HUES6 (cell line): ENCODE measurements around the gene LRRC23.

ENCODE experiments used
- H3K27ac ChIP-seq: 2 replicates; pipeline ENCODE4 v1.7.0; 2013; ENCODE audit warnings: low read depth, mild to moderate bottlenecking, low read length, inconsistent platforms
- H3K27me3 ChIP-seq: 2 replicates; pipeline ENCODE4 v1.6.1; 2013; ENCODE audit warnings: low read length; ENCODE audit not compliant: control insufficient read depth, insufficient read depth
- H3K36me3 ChIP-seq: 2 replicates; pipeline ENCODE4 v1.6.1; 2013; ENCODE audit warnings: low read length; ENCODE audit not compliant: control insufficient read depth, insufficient read depth
- H3K4me1 ChIP-seq: 2 replicates; pipeline ENCODE4 v1.6.1; 2013; ENCODE audit warnings: low read length; ENCODE audit not compliant: control insufficient read depth, insufficient read depth
- H3K4me3 ChIP-seq: 2 replicates; pipeline ENCODE4 v1.5.1; 2013; ENCODE audit warnings: low read depth, low read length
- H3K9ac ChIP-seq: one replicate; pipeline ENCODE4 v1.6.1; 2013; ENCODE audit warnings: mild to moderate bottlenecking, low read length
- H3K9me3 ChIP-seq: 2 replicates; pipeline ENCODE4 v1.6.1; 2013; ENCODE audit warnings: low read depth, low read length; ENCODE audit not compliant: control insufficient read depth, insufficient read depth

The LRRC23 gene

GRCh38 chr12:6962285-6963015, 57.8 kb downstream of the LRRC23 start:
- Histone ChIP-seq H3K27ac (peak overlapping the region; percentile 77), H3K4me1 (peaks cover 32% of the 10 kb centered on the region), H3K9ac (peak overlapping the region; percentile 83), H3K27me3 (no peaks in the 10 kb centered on the region), H3K4me3 (peak overlapping the region; percentile 74), H3K36me3 (peaks cover 32% of the 10 kb centered on the region), H3K9me3 (no peaks in the 10 kb centered on the region)

- H3K4me3 ChIP-seq, result peak overlapping the region; percentile 74
- peak overlapping the region; percentile 77 for H3K27ac ChIP-seq
Measured at GRCh38 chr12:6963016-6963731, 58.6 kb downstream of the LRRC23 start.

More at GRCh38 chr12:6963016-6963731, 58.6 kb downstream of the LRRC23 start:
- Histone ChIP-seq H3K4me1 (peaks cover 32% of the 10 kb centered on the region), H3K27me3 (no peaks in the 10 kb centered on the region), H3K9ac (peak overlapping the region; percentile 83), H3K9me3 (no peaks in the 10 kb centered on the region), H3K36me3 (peaks cover 39% of the 10 kb centered on the region)
